Muscle of arm (tissue), 14 donors: Measurements from ENCODE around the gene DR1. TPM values are rescaled to one million over a fixed set of nuclear protein-coding genes. Genes with fewer than 3 reads are reported as not detected.

Experiments
- DNase-seq: peaks from one replicate; pipeline ENCODE4 v3.0.0-alpha.2; 2013
- long read RNA-seq, 11 donors: transcript quantifications; one replicate each; lab custom pipeline, GENCODE V29; 2026
- polyA plus RNA-seq, 12 donors: library from polyadenylated mRNA; unstranded; fragments of 120-200 nt; gene quantifications; one replicate each; pipeline ENCODE4 v1.2.1, GENCODE V29; 2013; ENCODE audit not compliant: insufficient read length in 12 of 12

The DR1 gene
- polyA plus RNA-seq, result 10 to 100 TPM; 36.4 to 85.2 (median 69.9) TPM
- long read RNA-seq, donor 1, full-length matches to known transcripts, result 19 of 25 reads
- long read RNA-seq, donor 1, partial matches to known transcripts, result 6 of 25 reads
- long read RNA-seq, donor 1, other reads (novel, unspliced or antisense), result 0 of 25 reads
- long read RNA-seq, donor 2, full-length matches to known transcripts, result 40 of 118 reads
- long read RNA-seq, donor 2, partial matches to known transcripts, result 78 of 118 reads
- long read RNA-seq, donor 2, other reads (novel, unspliced or antisense), result 0 of 118 reads
- long read RNA-seq, donor 3, full-length matches to known transcripts, result 16 of 21 reads
- long read RNA-seq, donor 3, partial matches to known transcripts, result 5 of 21 reads
- long read RNA-seq, donor 3, other reads (novel, unspliced or antisense), result 0 of 21 reads
- long read RNA-seq, donor 4, full-length matches to known transcripts, result 13 of 13 reads
- long read RNA-seq, donor 4, partial matches to known transcripts, result 0 of 13 reads
- long read RNA-seq, donor 4, other reads (novel, unspliced or antisense), result 0 of 13 reads
- long read RNA-seq, donor 5, full-length matches to known transcripts, result 19 of 29 reads
- long read RNA-seq, donor 5, partial matches to known transcripts, result 10 of 29 reads
- long read RNA-seq, donor 5, other reads (novel, unspliced or antisense), result 0 of 29 reads
- long read RNA-seq, donor 6, full-length matches to known transcripts, result 12 of 12 reads
- long read RNA-seq, donor 6, partial matches to known transcripts, result 0 of 12 reads
- long read RNA-seq, donor 6, other reads (novel, unspliced or antisense), result 0 of 12 reads
- long read RNA-seq, donor 7, full-length matches to known transcripts, result 18 of 18 reads
- long read RNA-seq, donor 7, partial matches to known transcripts, result 0 of 18 reads
- long read RNA-seq, donor 7, other reads (novel, unspliced or antisense), result 0 of 18 reads
- long read RNA-seq, donor 8, full-length matches to known transcripts, result 21 of 21 reads
- long read RNA-seq, donor 8, partial matches to known transcripts, result 0 of 21 reads
- long read RNA-seq, donor 8, other reads (novel, unspliced or antisense), result 0 of 21 reads
- long read RNA-seq, donor 9, full-length matches to known transcripts, result 7 of 17 reads
- long read RNA-seq, donor 9, partial matches to known transcripts, result 10 of 17 reads
- long read RNA-seq, donor 9, other reads (novel, unspliced or antisense), result 0 of 17 reads
- long read RNA-seq, donor 10, full-length matches to known transcripts, result 20 of 20 reads
- long read RNA-seq, donor 10, partial matches to known transcripts, result 0 of 20 reads
- long read RNA-seq, donor 10, other reads (novel, unspliced or antisense), result 0 of 20 reads
- long read RNA-seq, donor 11, full-length matches to known transcripts, result 33 of 51 reads
- long read RNA-seq, donor 11, partial matches to known transcripts, result 18 of 51 reads
- long read RNA-seq, donor 11, other reads (novel, unspliced or antisense), result 0 of 51 reads

DNA sequence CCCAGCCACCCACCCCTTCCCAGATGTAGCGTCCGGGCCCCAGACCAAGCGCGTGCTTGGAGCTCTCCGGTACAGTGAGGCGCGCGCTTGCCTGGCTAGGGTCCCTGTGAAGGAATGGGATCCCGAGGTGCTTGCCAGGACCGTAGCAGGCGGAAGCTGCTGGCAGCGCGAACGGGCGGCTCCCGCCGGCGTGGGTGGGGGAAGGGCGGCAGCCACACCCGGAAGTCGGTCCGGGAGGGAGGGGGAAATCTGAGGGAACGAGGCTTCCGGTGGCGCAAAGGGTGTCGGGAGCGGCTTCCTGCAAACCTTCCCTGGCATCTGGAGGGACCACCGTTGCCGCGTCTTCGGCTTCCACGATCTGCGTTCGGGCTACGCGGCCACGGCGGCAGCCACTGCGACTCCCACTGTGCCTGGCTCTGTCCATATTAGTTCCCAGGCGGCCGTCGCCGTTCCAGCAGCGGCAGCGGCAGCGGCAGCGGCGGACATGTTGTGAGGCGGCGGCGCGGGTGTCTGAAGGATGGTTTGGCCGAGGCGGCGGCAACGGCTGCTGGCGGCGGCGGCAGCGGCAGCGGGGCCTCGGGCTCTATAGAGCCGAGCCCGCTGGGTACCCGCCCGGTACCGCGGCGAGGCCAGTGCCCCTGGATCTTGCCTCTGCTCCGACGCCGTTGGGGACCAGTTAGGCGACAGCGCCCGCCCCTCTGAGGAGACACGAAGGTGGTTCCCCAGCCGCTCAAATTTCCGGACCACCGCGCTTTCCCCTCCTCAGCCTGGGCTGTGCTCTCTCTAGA, at the start of gene DR1:
DR1 (plus strand) TSS at position 275 of the 788 bp plus-strand sequence. CDS start 739 bp downstream, outside the sequence.
- peak; percentile 95 for DNase-seq

DNA sequence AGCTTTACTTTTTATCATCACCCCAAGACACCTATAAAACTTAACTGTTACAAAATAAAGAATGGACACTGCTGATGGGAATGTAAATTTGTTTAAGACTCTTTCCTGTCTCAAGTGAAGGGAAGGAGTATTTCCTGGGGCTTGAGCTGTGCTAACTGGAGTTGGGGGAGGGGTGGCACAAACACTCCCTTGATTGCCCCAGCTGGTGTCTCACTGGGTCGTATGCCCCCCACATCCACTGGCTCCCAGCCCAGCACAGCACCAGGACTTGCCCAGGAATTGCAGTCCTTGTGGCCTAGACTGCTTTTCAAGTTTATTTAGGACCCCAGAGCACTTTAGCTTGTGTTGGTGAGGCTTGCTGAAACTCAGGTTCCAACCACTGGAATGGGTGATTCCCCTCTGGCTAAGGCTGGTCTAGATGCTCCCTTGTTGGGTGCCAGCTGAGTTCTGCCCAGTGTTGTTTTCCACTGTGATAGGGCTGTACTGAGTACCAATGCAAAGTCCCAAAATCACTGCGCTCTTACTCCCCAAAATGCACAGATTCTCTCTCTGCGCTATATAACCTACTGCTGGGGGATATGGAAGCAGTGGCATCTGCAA, 49.1 kb upstream of the DR1 start:
- DNase-seq, result no peak

DNA sequence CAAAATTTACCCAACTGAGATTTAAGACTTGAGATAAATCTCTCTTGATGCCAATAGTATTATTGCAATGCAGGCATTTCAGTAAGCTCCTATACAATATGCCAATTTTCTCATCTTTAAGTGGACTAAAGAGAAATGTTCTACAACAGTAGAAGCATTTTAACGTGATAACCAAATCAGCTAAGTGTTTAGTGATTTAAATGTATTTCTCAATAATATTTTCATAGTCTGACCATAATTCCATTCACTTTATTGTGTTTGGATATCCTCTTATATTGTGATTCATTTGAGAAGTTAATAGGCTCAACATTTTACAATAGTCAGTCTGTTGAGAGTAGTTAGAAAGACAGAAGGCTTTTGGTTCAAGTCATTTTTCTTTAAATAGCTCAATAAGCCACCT, 44.6 kb upstream of the DR1 start:
- no peak for DNase-seq

DNA sequence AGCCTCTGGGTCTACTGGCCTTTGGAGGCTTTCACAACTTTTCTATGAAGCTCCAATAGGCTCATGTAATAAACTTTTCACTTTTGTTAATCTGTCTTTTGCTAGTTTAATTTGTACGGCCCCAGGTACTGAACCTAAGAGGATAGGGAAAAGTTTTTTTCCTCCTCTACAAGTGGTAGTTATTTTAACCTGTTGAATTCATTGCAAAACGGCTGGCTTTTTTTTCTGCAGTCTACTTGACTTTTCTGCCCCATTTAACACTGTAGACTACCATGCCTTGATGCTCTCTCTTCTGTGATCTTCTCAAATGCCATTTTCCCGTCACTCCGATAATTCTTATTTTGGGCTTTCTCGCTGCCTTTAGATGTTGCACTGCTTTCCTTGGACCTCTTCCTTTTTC, 43.6 kb upstream of the DR1 start:
- DNase-seq, result no peak

DNA sequence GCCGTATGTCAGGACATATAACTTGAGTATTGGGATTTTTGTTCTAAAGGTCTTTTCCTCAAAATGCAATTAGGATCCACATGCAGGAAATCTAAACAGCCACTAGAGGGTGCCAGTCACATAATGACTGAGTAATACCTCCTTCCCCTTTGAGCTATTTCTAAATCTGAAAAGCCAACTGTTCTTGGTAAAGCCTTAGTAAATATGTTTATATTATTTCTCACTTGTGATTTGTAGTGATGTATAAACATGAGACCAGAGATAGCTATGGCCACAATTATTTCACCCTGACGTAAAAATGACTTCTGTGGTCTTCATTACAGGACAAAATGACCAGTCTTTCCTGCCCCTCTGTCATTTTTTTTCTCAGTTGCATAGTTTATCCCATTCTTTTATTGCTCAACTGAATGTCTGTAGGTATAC, 41.0 kb upstream of the DR1 start:
- peak; percentile 63 for DNase-seq

DNA sequence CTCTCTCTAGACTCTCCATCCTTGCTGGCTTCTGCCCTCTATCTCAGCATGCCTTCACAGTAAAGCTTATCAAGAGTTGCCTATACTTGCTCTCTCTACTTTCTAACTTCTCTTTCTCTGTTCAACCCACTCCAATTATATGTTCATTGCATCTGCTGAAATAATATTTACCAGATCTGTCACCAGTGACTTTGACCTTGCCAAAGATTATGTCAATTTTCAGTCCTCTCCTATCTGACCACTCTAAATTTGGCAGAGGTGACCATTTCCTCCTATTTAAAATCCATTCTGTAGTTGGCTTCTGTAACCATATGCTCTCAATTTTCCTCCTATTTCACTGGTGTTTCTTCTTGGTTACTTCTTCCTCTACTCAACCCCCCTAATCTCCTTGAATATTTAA, 38.8 kb upstream of the DR1 start:
- DNase-seq, result no peak

DNA sequence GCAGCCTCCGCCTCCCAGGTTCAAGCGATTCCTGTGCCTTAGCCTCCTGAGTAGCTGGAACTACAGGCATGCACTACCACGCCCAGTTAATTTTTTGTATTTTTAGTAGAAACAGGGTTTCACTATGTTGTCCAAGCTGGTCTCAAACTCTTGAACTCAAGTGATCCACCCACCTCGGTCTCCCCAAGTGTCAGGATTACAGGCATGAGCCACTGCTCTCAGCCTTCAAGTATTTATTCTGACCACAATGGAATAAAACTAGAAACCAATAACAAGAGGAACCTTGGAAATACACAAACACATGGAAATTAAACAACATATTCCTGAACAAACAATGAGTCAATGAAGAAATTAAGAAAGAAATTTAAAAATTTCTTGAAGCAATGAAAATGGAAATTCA, 32.7 kb upstream of the DR1 start:
- DNase-seq, result no peak

DNA sequence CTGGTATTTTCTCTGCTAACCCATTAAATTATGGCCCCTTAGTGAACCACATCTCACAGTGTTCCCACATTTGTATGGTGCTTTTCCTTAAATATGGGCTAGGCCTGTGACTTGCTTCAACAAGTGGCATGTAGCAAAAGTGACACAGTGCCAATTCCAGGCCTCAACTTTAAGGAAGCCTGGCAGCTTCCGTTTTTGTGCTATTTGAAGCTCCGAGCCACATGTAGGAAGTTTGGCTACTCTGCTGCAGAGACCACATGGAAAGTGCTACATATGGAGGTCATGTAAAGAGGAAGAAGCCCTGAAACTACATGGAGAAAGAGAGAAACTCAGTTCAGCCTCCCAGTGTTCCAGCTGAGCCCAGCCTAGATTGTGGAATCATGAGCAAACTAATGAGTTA, 28.5 kb upstream of the DR1 start:
- no peak for DNase-seq

DNA sequence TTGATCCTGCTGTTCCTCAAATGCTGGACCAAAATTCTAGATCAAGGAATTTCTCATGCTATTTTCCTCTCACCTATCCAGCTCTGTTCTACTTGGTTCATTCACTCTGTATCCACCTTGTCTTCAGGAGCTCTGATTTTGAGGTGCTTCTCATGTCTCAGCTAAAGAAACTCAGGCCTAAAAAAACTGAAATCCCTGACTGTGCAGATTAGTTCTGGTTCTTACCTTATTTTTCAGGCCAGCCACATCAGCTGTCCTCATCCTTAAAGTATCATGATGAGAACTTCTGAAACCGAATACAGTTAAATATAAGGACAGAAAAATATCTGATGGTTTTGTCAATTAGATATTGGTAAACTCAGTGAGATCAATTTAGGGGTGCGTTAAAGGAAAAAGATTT, 27.8 kb upstream of the DR1 start:
- no peak for DNase-seq

DNA sequence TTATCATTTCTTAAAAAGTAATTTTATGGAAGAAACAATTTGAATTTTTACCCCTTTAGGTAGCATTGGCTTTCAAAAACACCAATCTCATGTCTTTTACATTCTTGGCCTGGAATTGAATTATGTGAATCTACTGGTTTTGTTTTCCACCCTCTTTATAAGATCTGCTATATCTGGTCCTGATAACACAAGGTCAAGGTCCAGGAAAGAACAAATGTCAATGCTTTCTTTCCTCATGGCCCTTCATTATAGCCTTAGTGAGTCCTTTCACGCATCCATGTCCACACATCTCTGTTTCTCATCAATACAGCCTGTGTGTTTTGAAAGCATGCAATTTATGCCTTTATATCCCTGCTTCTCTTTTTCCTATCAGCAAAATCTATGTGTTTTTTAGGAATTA, 24.0 kb upstream of the DR1 start:
- no peak for DNase-seq

DNA sequence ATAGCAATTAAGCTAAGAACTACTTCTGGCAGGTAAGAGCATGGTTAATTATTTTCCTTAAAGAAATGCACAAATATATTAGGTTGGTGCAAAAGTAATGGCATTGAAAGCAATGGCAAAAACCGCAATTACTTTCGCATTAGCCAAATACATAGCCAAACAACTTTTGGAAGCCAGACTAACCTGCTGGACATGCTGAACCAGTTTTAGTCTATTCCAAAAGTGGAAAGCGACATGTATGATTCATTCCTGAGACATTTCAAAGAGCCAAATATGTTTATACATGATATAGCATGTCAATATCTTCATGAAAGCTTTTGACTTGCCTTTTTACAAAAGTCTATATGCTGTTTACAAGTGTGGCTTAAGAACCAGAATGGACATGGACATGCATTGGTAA, 23.4 kb upstream of the DR1 start:
- no peak for DNase-seq

DNA sequence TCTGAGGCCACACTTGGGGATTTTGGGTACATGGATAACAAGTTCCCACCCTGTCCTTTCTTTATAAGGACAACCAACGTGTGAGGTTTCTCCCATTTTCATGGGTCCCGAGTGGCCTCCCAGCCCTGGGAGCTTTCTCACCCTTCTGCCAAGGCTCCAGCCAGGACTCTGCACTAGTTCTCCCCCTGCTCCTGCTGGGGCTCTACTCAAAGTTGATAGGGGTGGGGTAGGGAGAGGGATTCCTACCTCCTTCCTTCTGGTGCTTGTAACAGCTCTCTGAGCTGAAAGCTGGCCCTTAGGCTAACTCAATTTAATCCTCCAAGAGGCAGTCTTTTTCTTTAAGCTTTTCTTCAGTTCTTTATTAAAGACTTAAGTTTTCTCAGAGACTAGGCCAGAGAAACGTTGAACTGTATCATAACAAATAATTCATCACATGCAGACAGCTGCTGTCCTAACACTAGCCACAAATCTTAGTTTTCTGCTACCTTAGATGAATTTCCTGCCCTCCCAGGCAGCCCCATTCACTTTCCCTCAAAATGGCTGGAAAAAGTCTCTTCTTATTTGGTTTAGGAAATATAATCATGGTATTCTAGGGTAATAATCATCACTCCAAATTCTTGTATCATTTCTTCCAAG, 22.4 kb upstream of the DR1 start:
- DNase-seq, result no peak

DNA sequence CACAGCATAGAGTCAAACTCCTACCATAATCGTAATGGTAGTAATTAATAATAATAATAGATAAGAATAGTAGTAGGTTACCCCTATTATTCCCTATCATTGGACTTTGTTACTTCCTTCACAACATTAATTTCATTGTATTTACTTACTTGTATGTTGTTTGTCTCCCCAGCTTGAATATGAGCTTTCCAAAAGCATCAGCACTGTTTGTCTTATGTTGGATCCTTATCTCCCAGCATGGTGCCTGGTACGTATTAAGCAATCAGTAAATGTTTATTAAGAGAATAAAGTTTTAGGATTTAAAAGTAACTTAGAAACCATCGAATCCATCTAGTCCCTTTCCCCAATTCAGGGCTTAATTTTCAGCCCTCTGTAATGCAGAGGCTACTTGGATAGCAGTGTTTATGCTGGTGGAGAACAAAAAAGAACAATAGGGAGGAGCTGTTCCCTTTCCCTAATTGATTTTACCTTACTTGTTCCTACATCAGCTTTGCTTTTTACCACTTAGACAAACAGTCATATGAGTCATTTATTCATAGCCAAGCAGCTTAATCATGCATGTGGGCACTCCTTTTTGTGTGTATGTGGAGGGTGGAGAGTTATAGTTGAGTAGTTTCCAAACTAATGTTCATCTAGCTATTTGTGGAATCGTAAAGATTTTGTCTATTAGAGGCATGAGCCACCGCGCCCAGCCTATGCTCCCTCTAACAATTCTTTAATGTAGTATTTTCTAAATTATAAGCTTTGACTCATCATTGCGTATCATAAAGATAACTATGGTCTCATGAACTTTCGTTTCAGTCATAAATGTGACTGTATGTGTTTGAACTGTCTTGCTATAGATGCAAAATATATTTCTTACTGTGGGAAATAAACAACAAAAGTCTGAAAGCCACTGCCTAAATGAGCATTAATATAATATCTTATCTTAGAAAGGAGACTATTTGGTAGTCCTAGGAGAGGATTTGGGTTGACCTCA, 20.9 kb upstream of the DR1 start:
- DNase-seq, result no peak

DNA sequence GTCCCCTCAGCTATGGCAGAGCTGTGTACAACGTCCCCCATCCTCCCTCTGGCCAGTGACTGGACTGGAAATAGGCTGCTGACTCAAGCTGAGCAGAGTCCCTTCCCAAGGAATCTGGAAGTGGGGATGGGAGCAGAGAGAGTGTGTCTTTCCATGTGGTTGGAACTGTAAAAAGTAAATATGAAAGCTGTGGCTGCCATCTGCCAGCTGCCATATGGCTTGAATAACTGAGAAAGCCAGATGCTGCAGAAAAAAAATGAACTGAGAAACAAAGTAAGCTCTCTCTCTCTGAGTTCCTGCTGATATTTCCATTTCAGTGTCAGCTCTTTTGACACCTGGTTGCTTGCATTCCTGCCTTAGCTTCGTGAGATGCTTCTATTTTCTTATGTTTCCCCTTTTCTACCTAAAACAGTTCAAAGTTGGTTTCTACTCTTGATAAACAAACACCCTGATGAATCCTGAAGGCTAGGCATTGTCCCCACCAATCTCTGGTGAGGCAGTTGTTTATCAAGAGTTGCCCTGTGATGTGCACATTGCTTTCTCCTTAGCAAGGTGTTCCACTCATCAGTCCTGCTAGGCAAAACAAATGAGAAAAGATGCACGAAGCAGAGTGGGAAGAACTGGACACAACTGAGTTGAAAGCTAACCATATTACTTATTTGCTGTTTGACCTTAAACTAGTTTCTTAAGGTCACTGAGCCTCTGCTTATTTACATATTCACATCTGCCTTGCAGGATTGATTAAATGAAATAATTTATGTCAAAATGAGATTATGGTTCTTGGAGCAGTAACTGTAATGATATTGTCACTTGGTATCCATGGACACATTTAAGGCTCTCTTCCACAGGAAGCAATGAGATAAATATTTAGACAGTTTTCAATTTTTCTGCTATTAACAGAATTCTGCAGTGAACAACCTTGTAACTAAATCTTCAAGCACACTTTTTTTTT, 16.6 kb upstream of the DR1 start:
- DNase-seq, result no peak

DNA sequence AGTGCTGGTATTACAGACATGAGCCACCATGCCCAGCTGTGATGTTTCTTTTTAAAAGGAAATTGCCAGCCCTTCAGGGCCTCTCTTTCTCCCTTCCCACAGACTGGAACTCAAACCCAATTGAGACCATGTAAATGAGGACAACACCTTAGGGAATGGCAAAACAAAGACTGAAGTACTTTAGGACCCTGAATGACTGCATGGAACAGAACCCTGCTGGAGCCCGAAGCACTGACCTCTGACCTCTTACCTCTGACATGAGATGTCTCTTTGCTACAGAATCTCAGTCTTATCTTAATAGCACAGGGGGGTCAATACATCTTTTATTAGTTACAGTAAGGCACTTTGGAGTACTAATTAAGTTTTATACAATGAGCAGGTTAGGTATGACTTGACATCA, 15.5 kb upstream of the DR1 start:
- DNase-seq, result no peak

DNA sequence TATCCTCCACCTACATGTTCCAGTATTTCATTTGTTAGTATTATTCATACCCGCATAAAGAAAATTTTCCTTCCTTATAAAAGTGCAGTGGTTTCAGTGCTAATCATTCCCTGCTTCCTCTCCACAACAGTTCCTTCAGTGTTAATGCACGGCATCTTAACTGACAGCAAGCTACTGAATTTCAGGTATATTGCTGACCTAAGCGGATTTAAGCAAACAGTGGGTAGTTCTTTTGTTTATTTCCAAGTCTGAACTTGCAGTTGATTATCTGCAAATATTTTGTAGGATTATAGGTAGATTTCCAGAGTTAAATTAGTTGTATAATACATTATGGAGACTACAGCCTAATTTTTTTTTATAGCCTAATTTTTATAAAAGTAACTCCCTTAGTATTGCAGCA, 15.1 kb upstream of the DR1 start:
- no peak for DNase-seq

DNA sequence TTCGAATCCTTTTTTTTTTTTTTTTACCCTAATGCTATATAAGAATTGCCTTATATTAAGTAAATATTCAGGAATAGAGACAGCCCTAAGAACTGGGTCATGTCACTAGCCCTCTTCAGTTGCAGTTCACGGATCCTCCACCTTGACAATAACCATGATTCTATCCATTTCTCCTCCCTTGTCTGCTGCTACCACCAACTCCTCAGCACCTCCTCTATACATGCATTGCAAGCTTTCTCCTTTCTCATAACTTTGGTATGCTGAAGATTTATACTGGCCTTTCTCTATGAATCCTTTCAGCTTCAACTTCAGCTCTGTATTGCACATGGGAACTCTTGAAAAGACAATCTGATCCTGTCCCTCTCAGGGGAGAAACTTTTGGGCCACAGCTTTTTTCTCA, 14.3 kb upstream of the DR1 start:
- DNase-seq, result no peak
